ENCODE measurements around the gene PTK6.
A peak's percentile ranks its signal among the peaks of the same experiment; 100 is the strongest.
"Not testable (repeated sequence)": the region's sequence is repeated elsewhere in the genome, so short reads cannot be mapped to it uniquely, and the experiment has no call there.

PTK6 gene

DNA sequence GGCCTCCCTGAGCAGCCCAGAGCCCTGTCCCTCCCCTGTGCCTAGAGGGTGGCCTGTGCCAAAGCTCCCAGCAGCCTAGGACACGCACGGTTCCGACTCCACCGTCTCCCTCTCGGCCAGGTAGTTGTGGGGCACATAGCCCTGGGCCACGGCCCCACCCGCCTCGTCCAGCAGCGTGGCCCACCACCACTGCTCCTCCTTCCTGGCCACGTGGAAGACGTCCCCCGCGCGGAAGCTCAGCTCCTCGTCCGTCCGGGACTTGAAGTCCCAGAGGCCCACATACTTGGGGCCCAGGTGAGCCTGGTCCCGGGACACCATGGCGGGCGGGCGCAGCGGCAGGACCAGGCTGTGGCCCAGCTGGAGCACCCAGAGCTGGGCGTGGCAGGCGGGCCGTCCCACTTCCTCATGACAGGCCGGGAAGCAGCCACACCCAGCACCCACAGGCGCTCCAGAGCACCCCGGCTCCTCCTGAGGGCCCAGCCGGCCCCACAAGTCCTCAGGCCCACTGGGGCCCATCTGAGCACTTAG, at the start of gene PTK6:
PTK6 (minus strand) TSS at position 380 of the 528 bp plus-strand sequence; CDS start at position 318, 62 bp downstream.
- no peak for DNase-seq (ENCODE audit: low read depth in 3 of 3)

DNA sequence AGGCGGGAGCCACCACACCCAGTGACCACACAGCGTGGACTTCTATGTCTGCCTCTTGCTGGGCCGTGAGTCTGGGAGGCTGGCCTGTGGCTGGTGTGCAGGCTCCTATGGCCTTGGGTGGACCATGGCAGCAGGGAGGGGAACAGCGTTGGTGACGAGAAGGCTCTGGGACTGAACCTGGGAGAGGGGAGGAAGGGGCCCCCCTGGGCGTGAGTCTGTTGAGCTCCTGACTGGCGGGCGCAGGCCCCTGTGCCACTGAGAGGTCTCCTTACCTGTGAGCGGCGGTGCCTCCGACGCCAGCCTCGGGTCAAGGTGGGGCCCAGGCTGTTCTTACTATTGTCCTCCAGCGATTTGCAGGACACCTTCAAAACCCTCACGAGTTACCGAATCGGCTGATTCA, 49.6 kb upstream of the PTK6 start:
- DNase-seq (ENCODE audit: low read depth in 3 of 3) = no peak

DNA sequence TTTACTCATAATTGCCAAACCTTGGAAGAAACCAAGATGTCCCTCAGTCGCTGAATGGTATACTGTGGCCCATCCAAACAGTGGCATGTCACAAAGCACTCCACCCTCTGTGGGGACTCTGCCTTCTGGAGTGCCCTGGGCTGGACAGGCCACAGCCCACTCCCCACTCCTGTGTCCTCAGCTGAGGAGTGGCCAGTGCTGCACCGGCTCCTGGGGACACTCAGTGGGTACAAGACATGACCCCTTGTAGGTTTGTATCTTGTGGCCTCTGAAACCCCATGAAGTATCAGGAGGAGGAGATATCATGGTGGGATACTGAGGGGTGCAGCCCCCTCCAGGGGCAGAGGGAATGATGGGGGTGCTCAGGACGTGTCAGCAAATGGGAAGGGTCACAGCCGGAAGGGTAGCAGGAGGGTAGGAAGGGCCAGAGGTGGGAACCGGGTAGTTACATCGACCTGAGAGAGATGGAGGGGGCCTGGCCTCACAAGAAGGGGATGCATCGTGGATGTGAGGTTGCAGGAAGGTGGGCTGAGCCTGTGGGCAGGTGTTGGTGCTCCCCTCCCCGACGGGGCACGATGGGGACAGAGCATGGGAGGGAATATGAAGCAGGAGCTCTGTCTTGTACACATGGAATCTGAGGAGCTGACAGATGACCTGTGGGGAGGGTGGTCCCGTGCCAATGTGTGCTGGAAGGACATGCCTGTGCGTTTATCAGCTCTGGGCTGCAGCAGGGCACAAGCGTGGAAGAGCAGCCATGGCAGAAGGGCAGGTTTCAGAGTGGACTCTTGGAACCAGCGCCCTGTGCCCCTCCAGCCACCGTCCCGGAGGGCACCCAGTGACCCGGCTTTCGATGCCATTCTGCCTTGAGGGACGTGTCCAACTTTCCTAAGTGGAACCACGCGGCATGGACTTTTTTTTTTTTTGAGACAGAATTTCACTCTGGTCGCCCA, 48.7 kb upstream of the PTK6 start:
- DNase-seq (ENCODE audit: low read depth in 3 of 3) = no peak

DNA sequence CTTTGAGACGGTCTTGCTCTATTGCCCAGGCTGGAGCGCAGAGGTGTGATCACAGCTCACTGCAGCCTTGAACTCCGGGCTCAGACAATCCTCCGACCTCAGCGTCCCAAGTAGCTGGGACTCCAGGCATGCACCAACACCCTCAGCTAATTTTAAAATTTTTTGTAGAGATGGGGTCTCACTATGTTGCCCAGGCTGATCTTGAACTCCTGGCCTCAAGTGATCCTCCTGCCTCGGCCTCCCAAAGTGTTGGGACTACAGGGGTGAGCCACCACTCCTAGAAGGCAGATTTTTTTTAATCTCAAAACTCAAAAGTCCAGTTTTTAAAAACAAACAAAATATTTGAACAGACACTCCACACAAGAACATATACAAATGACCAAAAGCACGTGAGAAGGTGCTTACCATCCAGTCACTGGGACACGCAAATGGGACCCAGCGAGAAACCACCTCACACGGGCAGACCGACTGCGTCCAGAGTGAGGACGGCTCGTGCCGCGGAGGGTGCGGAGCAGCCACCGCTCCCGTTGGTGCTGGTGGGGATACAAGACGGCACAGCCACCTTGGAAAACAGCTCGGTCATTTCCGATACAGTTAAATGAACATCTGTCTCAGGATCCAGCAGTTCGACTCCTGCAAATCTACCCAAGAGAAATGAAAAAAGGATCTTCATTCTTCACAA, 45.3 kb upstream of the PTK6 start:
- no peak for DNase-seq (ENCODE audit: low read depth in 3 of 3)

DNA sequence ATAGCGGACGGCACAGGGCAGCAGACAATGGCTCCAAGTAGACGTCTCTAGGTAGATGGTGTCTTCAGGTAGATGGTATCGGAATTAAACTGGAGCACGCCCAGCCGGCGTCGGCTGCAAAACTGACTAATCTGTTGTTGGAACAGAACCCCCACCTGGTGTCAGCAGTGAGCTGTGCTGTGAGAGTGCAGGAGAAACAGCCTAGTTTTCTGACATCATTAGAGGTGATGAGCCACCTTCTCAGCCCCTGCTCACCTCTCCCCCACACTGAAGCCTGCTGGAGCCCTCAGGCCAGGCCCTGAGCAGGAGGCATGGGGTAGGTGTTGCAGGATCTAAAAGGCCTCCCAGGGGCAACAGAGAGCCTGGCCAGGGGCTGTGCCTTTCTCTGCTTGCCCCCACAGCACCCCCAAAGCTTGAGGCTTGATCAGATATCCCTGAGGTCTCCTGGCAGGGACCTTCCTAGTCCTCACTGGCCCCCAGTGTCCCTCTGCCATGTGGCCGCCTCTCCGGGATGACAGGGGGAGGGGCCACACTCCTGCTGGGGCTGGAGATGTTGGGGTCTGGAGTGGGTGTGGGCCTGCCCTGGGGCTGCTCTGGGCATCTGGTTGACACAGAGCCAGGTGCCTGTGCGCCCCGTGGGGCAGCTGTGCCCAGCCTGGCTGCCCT, 43.8 kb upstream of the PTK6 start:
- peak; percentile 44 to 69 (median 67) for DNase-seq (ENCODE audit: low read depth in 3 of 3)

DNA sequence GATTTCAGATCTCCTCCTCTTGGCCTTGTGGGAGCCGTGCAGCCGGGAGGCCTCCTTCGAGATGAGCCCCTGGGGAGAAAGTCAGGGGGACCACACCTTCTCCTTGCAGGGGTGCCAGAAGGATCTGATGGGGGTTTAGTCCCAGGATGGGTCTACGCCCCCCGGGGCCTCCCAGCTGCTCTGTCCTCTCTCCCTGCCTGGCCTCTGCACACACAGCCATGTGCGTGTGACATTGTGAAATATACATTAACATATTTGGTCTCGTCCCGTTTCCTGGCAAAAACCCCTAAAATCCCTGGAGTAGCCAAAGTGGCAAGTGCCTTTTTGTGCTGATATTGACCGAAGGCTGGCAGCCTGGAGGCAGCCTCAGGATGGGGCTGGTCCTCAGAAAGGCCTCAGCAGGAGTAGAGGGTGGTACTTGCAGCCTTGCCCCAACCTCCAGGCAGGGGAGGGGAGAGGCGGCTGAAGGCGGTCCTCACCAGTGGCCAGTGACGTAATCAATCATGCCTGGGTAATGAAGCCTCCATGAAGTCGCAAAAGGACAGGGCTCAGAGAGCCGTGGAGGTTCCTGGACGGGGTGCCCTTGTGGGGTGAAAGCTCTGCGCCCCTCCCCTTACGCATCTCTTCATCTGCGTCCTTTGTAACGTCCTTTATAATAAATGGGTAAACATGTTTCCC, 42.0 kb upstream of the PTK6 start:
- no peak for DNase-seq (ENCODE audit: low read depth in 3 of 3)

DNA sequence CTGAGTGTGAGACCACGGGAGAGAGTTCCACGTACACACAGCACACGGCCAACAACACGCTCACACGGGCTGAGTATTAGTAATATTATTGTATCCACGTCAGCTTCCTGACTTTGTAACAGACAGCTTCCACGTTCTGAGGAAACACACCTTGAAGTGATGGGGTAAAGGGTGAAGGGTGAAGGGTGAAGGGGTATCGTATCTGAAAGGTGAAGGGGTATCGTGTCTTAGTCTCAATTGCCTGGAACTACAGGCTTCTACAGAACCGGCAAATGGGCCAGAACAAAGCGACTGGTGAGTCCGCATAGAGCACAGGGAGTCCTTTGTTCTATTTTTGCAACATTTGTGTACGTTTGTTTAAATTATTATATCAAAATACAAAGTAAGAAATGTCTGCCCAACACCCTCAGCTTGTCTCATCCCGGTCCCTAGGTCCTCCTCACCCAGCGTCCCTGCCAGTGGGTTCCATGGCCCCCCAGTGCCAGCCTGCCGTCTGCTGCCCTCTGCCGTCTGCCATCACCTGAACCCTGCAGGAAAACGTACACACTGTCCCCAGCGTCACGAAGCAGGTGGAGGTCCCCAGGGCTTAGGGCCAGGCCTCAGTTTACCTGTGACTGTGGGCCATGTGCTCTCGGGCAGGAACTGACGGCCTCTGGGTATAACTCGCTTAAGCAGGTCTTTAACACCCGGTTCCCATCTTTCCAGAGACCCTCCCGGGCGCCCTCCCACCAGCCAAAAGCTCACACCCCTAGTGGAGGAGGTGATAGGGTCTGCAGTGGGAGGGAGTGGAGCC, 41.2 kb upstream of the PTK6 start:
- no peak for DNase-seq (ENCODE audit: low read depth in 3 of 3)

DNA sequence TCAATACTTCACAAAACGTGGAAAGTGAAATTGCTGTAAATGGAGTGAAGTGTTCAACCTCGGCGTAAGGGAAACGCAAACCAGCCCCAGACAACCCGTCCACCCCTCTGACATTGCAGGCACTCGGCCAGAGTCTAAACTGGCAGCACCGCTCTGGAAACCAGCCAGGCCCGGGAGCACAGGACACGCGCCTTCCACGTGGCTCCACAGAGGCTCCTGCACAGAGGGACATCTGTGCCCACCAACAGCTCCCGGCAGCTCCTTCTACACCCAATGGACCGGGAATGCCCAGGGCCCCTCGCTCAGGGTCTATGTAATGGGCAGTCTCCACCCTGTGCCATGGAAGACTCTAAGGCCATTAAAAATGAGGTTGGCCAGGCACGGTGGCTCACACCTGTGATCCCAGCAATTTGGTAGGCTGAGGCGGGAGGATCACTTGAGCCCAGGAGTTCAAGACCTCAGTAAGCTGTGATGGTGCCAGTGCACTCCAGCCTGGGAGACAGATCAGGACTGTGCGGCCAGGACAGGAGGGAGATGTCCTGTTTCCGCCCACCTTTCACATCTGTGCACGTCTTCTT, 40.2 kb upstream of the PTK6 start:
- DNase-seq (ENCODE audit: low read depth in 3 of 3) = no peak

DNA sequence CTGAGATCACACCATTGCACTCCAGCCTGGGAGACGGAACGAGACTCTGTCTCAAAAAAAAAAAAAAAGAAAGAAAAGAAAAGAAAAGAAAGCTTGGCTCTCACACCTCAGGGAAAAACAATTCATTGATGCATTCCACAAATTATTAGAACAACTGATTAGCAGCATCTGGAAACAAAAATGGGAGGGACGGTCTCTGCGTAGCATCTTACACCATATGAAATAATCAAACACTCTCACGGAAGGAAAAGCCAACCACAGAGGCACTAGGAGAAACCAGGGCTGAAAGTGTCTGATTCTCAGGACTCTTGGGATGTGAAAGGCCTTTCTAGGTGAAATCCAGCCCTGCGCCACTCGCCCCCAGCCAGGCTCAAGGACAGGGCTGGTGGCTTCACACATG, 39.1 kb upstream of the PTK6 start:
- DNase-seq (ENCODE audit: low read depth in 3 of 3) = no peak

DNA sequence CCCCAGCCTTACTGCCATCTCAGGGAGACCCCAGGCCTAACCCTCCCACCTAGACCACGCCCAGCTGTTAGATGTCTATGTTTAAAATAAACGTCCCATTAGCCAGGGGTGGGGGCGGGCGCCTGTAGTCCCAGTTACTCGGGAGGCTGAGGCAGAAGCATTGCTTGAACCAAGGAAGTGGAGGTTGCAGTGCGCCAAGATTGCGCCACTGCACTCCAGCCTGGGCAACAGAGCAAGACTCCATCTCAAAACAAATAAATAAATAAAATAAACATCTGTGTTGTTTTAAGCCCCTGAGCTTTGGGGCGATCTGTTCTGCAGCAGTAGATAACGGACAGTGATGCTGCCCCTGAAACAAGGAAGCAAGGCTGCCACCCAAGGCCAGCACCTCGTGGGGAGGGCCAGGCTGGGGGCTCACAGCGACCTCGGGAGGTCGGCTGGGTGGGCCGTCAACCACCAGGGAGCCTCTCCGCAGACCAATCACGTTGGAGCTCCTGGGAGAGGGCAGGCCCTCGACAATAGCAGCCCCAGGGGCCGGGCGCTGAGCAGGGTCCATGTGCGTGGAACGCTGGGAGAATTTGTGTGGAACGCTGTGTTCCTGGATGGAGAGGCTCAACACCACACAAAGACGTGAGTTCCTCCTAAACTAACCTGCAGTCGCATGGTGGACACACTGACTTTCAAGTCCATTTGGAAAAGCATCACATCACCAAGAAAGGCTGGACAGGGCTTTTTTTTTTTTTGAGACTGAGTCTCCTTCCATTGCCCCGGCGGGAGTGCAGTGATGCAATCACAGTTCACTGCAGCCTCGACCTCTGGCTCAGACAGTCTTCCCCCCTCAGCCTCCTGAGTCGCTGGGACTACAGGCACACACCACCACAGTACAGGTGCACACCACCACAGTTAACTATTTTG, 37.9 kb upstream of the PTK6 start:
- DNase-seq (ENCODE audit: low read depth in 3 of 3) = no peak

DNA sequence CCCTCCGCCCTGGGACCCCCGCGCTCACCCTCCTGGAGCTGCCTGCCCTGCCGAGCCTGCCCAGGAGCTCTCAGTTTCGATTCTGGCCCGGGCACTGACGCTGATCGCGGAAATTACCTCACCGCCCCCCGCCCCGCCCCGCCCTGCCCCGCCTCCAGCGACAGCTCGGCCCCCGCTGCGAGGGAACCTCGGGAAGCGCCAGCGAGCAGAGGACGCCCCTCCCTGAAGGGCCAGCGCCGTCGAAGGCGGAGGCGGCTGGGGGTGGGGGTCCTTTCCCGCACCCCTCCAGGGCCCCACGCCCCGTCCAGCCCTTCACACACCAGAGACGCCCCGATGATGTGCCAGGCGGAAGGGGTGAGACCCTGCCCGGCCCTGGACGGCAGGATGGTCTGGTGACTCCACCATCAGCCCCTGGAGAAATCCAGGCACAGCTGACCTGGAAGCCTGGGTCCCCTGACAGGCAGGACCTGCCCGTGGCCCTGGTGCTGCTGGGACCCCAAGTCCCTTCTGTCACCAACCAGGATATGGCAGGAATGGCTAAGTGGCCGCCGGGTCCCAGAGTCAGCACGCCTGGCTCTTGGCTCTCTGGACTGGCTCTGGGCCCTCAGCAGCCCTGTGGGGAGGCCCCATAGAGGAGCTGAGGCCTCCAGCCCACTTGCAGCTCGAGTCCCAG, 37.1 kb upstream of the PTK6 start, which contains the start of gene HELZ2:
HELZ2 (minus strand) TSS at position 84 of the 673 bp plus-strand sequence. CDS start 1,854 bp downstream, outside the sequence.
- peak in 2 of 3 experiments; percentile 59 to 69 for DNase-seq (ENCODE audit: low read depth in 3 of 3)

DNA sequence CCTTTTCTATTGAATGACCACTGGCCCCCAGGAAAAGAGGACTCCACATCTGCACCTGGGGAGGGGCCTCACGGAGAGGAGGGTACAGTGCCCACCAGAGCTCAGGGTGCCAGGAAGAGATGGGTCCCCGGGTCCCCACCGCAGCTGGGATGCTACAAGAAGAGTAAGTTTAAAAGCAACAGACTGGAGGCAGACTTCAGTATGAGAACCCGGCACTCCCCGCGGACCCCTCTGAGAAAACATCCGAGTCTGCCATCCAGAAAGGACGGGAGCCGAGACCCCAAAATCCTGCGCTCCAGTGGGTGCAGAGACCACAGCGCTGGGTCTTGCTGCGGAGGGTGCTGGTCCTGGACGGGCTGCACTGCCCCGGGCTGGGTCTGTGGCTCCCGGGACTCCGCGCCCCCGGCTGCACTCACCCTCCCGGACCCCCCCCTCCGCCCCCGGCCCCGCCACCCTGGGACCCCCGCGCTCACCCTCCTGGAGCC, 36.5 kb upstream of the PTK6 start:
- no peak for DNase-seq (ENCODE audit: low read depth in 3 of 3)

DNA sequence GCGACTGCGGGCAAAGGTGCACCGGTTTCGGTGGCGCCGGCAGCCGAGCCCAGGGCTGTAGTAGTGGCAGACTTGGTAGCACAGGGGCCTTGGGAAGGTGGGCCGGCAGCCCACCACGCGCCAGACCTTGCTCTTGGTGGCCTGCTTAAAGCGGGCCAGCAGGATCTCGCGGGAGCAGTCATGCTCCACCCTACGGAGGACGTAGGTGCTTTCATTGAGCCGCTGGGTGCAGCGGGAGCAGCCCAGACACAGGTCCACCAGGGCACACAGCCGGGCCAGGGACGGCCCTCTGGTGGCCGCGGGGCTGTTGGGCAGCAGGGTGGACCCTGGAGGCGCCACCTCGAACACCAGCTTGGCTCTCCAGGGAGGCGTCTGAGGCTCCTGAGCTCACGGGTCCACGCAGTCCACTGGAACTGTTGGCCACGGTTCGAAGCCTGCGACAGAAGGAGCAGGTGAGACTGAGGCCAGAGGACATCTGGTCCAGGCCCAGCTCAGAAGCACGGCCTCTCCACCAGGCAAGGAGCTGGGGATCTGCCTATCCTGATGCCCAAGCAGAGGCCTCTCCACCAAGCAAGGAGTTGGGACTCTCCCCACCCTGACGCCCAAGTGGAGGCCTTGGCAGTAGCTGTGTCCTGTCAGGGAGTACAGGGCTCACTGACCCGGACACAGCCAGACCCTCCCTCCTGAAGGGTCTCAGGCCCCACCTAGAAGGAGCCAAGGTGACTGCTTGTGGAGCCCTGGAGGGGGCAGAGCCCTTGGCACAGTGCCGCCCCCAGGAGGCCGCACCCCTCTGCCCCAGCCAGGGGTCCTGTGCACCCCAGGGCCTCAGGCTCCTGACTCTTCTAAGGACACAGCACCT, 35.8 kb upstream of the PTK6 start:
- no peak for DNase-seq (ENCODE audit: low read depth in 3 of 3)

DNA sequence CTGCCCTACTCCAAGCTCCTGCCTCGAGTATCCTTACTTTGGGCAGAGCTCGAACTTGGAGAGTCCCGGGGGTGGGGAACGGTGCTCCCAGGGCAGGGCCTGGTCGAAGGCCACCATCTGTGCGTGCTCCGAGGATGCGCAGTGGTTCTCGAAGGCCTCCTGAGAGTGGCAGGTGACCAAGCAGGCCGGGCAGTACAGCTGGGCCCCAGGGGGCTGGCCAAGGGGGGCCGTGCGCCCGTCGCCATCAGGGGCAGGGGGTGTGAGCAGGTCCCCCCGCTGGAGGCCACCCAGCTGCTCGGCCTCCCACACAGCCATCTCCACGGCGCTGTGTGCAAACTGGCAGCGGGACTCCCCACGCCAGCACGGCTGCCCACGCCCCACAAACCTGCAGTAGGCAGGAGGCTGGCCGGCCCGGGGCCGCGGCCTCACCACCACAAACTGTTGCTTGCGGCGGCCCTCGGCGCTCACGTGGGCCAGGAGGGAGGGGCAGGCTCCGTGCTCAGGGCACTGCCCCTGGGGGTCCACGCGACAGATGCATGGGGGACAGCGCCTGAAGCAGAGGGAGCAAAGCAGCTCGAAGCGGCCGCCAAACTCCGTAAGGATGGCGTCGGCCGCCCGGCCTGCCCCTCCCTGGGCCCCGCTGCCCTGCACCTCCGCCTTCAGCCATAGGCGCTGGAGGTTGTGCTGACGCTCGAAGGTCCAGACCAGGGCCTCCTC, 35.1 kb upstream of the PTK6 start:
- DNase-seq (ENCODE audit: low read depth in 3 of 3) = no peak

DNA sequence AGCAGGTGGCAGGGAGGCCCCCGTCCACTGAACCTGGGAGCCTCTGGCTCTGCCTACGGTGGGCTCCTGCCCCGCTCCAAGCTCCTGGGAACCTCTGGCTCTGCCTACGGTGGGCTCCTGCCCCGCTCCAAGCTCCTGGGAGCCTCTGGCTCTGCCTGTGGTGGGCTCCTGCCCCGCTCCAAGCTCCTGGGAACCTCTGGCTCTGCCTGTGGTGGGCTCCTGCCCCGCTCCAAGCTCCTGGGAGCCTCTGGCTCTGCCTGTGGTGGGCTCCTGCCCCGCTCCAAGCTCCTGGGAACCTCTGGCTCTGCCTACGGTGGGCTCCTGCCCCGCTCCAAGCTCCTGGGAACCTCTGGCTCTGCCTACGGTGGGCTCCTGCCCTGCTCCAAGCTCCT, 33.9 kb upstream of the PTK6 start:
- not testable (repeated sequence) for DNase-seq (ENCODE audit: low read depth in 3 of 3)

DNA sequence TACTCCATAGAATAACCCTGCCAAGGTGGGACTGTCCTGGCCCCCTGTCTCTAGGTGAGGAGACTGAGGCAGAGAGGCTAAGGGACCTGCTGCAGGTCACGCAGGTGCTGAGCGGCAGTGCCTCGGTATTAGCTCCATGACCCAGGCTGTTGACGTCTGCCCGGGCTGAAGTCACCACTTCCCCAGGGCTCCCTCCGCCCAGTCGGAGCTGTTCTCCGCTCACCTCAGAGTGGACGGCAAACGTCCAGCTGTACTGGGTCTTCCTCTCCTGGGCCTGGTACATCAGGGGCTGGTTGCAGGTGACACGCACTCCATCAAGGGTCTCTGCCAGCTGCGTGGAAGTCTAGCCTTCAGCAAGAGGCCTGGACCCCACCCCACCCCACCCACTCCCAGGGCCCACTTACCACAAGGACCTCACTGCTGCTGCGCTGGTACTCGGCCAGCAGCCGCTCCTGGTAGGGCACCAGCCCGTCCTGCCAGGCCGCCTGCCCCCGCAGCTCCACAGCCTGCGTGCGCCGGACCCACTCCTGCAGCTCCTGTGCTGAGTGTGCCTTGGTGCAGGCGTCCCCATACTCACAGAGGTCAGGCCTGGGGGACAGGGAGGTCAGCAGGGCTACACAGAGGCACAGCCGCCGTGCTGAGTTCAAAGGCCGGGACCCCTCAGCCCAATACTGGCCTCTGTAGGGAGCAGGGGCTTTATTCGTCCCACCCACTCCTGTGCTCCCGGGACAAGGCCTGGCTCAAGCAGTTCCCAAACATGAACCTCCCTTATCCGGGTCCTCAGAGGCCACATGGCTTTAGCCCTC, 33.3 kb upstream of the PTK6 start:
- DNase-seq (ENCODE audit: low read depth in 3 of 3) = no peak
